HepG2 (cell line): ENCODE measurements around the gene SLC43A3. TPM values are rescaled to one million over a fixed set of nuclear protein-coding genes. Genes with fewer than 3 reads are reported as not detected.

Source experiments
- ATAC-seq: fragments of 200-7000 bp; cut with Tn5 transposase; 3 replicates; pipeline ENCODE4 v1.9.1; 2020; ENCODE audit warnings: mild to moderate bottlenecking, moderate library complexity
- BruUV-seq: library from RNA; stranded (reverse); fragments of 400-500 nt; replicated peaks from 2 replicates; lab custom pipeline; 2021; lab: Mats Ljungman, UMichigan
- CTCF ChIA-PET: fragments of 300-600 bp; formaldehyde crosslinking; extraction: SDS; loops from one replicate; lab custom pipeline; 2021; ENCODE audit warnings: low total read pairs, inconsistent platforms, low intra/inter-chr PET ratio; lab: Yijun Ruan, JAX
- POLR2A ChIA-PET: fragments of 350-600 bp; sonication (Branson Sonifier 250); formaldehyde crosslinking; loops from one replicate; lab custom pipeline; 2020; ENCODE audit warnings: antibody characterized with exemption, inconsistent platforms; lab: Yijun Ruan, JAX
- DNase-seq: peaks from one replicate; pipeline ENCODE4 v3.0.0-alpha.2; 2015; ENCODE audit warnings: low spot score
- FAIRE-seq: peaks from 3 replicates; lab custom pipeline; 2011; peaks lifted over from hg19 to GRCh38; lab: Jason Lieb, UNC
- H2AFZ ChIP-seq: one replicate; pipeline ENCODE4 v1.6.1; 2011; ENCODE audit warnings: low read length, inconsistent platforms
- H3K27ac ChIP-seq: fragments of 300-600 bp; 3 replicates; pipeline ENCODE4 v1.8.0; 2011; ENCODE audit warnings: mixed run types, mild to moderate bottlenecking, mixed read lengths, low read length, inconsistent platforms; ENCODE audit not compliant: insufficient read depth; ENCODE audit errors: extremely low read length
- H3K27me3 ChIP-seq, 2 experiments: fragments of 200-600 bp in 1 of 2; 2 replicates in 1 of 2; 3 replicates in 1 of 2; pipeline versions ENCODE4 v1.6.0 to v1.8.0; 2011; ENCODE audit warnings: low read length in 2 of 2, mild to moderate bottlenecking in 2 of 2, moderate library complexity in 2 of 2, inconsistent platforms in 1 of 2; ENCODE audit not compliant: insufficient read depth in 2 of 2, control insufficient read depth in 1 of 2
- H3K36me3 ChIP-seq, 2 experiments: fragments of 200-600 bp in 1 of 2; replicated peaks in 1 of 2; 2 replicates in 1 of 2; 3 replicates in 1 of 2; pipeline versions ENCODE4 v1.5.1 to v1.8.0; 2011; ENCODE audit warnings: low read length in 2 of 2, inconsistent platforms in 1 of 2; ENCODE audit not compliant: insufficient read depth in 2 of 2, control insufficient read depth in 1 of 2
- H3K4me1 ChIP-seq: 2 replicates; pipeline ENCODE4 v1.5.1; 2012; ENCODE audit warnings: low read length, inconsistent platforms; ENCODE audit not compliant: insufficient read depth
- H3K4me2 ChIP-seq: 2 replicates; pipeline ENCODE4 v1.6.0; 2011; ENCODE audit warnings: low read depth, low read length, inconsistent platforms
- H3K4me3 ChIP-seq, 3 experiments: fragments of 200-600 bp in 1 of 3; sonication (generic), shearing (Covaris generic) in 1 of 3; replicated peaks in 1 of 3; 2 replicates each; pipeline ENCODE4 v1.5.1; 2011 to 2016; ENCODE audit warnings: low read length in 3 of 3, inconsistent platforms in 2 of 3, low read depth in 2 of 3, mild to moderate bottlenecking in 2 of 3, control low read depth in 1 of 3, mixed read lengths in 1 of 3; ENCODE audit not compliant: insufficient read depth in 1 of 3
- H3K79me2 ChIP-seq: one replicate; pipeline ENCODE4 v1.6.1; 2011; ENCODE audit warnings: low read length, inconsistent platforms; ENCODE audit not compliant: insufficient read depth
- H3K9ac ChIP-seq: 2 replicates; pipeline ENCODE4 v1.6.0; 2011; ENCODE audit warnings: mild to moderate bottlenecking, low read depth, low read length, inconsistent platforms; ENCODE audit not compliant: insufficient read depth
- H3K9me3 ChIP-seq: 2 replicates; pipeline ENCODE4 v1.5.1; 2012; ENCODE audit warnings: mild to moderate bottlenecking, low read length
- H4K20me1 ChIP-seq: 2 replicates; pipeline ENCODE4 v1.6.0; 2011; ENCODE audit warnings: inconsistent platforms, mild to moderate bottlenecking, low read length, moderate library complexity; ENCODE audit not compliant: insufficient read depth
- CBX1 ChIP-seq: IDR thresholded peaks from one replicate; pipeline ENCODE4 v1.6.1; 2016; ENCODE audit warnings: antibody characterized with exemption, low read depth
- CBX5 ChIP-seq: sonication (generic); formaldehyde crosslinking; IDR thresholded peaks from 2 replicates; pipeline ENCODE4 v1.4.0; 2020; ENCODE audit warnings: missing genetic modification reagents, borderline replicate concordance
- CHD2 ChIP-seq: IDR thresholded peaks from 2 replicates; pipeline ENCODE4 v1.6.1; 2011; ENCODE audit warnings: low read depth, low read length, improper control_type of control experiment
- EHMT2 ChIP-seq: fragments of 200-600 bp; sonication (generic); IDR thresholded peaks from 2 replicates; pipeline ENCODE4 v1.7.0; 2017; ENCODE audit warnings: antibody characterized with exemption, low read depth, low read length, borderline replicate concordance
- GMEB2 ChIP-seq: IDR thresholded peaks from 2 replicates; pipeline ENCODE4 v1.6.1; 2016; ENCODE audit warnings: missing biosample characterization, missing genetic modification reagents, low read depth
- IRF9 ChIP-seq: sonication (generic); formaldehyde crosslinking; IDR thresholded peaks from 2 replicates; pipeline ENCODE4 v1.8.0; 2022; ENCODE audit warnings: missing genetic modification reagents, mild to moderate bottlenecking, borderline replicate concordance
- KAT7 ChIP-seq: IDR thresholded peaks from 2 replicates; pipeline ENCODE4 v1.6.1; 2018; ENCODE audit warnings: borderline replicate concordance, missing compliant biosample characterization
- KDM5A ChIP-seq: fragments of 200-600 bp; sonication (generic); IDR thresholded peaks from 2 replicates; pipeline ENCODE4 v1.7.0; 2018; ENCODE audit warnings: antibody characterized with exemption, mild to moderate bottlenecking, low read length, borderline replicate concordance
- KLF6 ChIP-seq: IDR thresholded peaks from 2 replicates; pipeline ENCODE4 v1.8.0; 2016; ENCODE audit warnings: missing biosample characterization, missing genetic modification reagents
- MEF2D ChIP-seq: sonication (generic); formaldehyde crosslinking; IDR thresholded peaks from 2 replicates; pipeline ENCODE4 v1.5.1; 2020; ENCODE audit warnings: mild to moderate bottlenecking, missing genetic modification reagents
- MXD1 ChIP-seq: sonication (generic); formaldehyde crosslinking; IDR thresholded peaks from 2 replicates; pipeline ENCODE4 v1.4.0; 2020; ENCODE audit warnings: mild to moderate bottlenecking, missing genetic modification reagents
- SALL2 ChIP-seq: sonication (generic); formaldehyde crosslinking; IDR thresholded peaks from 2 replicates; pipeline ENCODE4 v1.8.1; 2023; ENCODE audit warnings: mild to moderate bottlenecking, missing genetic modification reagents, inconsistent platforms
- TCF12 ChIP-seq, 2 experiments: fragments of 450-650 bp in 1 of 2; sonication (generic) in 1 of 2; formaldehyde crosslinking in 1 of 2; IDR thresholded peaks; 2 replicates each; pipeline versions ENCODE4 v1.6.1 to v1.8.0; 2017 to 2022; ENCODE audit warnings: antibody characterized with exemption in 1 of 2, mild to moderate bottlenecking in 1 of 2, missing genetic modification reagents in 1 of 2, moderate library complexity in 1 of 2
- THAP11 ChIP-seq: IDR thresholded peaks from 2 replicates; pipeline ENCODE4 v1.6.1; 2016; ENCODE audit warnings: missing biosample characterization, missing genetic modification reagents
- TMF1 ChIP-seq: sonication (generic); formaldehyde crosslinking; IDR thresholded peaks from 2 replicates; pipeline ENCODE4 v1.8.1; 2022; ENCODE audit warnings: low read depth, missing genetic modification reagents
- ZFYVE20 ChIP-seq: sonication (generic); formaldehyde crosslinking; IDR thresholded peaks from 2 replicates; pipeline ENCODE4 v1.8.0; 2023; ENCODE audit warnings: low read depth, mild to moderate bottlenecking, moderate library complexity, missing genetic modification reagents, borderline replicate concordance
- ZMYM4 ChIP-seq: sonication (generic); formaldehyde crosslinking; IDR thresholded peaks from 2 replicates; pipeline ENCODE4 v1.8.1; 2023; ENCODE audit warnings: mild to moderate bottlenecking, missing genetic modification reagents
- ZNF609 ChIP-seq: sonication (generic); formaldehyde crosslinking; IDR thresholded peaks from 2 replicates; pipeline ENCODE4 v1.4.0; 2020; ENCODE audit warnings: mild to moderate bottlenecking, missing genetic modification reagents, borderline replicate concordance
- ZNF792 ChIP-seq: IDR thresholded peaks from 2 replicates; pipeline ENCODE4 v1.6.1; 2016
- in situ Hi-C: cut with HindIII; loops from 2 replicates; pipeline ENCODE4 v1.10.0; 2017; ENCODE audit warnings: low pct_unique_long_range_greater_than_20kb; ENCODE audit not compliant: extremely low pct_ligation_motif_present
- intact Hi-C: fragments of 100-400 bp; cut with micrococcal nuclease; formaldehyde crosslinking; loops from one replicate; pipeline ENCODE4 v1.10.0; 2022; ENCODE audit not compliant: unreplicated experiment
- polyA plus RNA-seq, 8 experiments: library from polyadenylated mRNA; depleted of rRNA in 3 of 8; stranded (reverse) in 7 of 8; unstranded in 1 of 8; fragments of >200 nt; fragmentation: Illumina TruSeq in 4 of 8; extraction: Trizol in 4 of 8; gene quantifications; 2 replicates each; pipeline versions ENCODE4 v1.2.1 to v1.2.3, GENCODE V29; 2011 to 2016; ENCODE audit warnings: low read depth in 4 of 8, missing spikeins in 1 of 8, mixed read lengths in 1 of 8; ENCODE audit not compliant: insufficient read depth in 1 of 8
- total RNA-seq, 5 experiments: library from RNA; depleted of rRNA; stranded (reverse); fragments of >200 nt; fragmentation: Illumina TruSeq; extraction: Trizol; gene quantifications; 2 replicates each; pipeline ENCODE4 v1.2.3, GENCODE V29; 2016; ENCODE audit warnings: low read depth in 1 of 5

Gene SLC43A3
- total and polyA plus RNA-seq, 2 of the 13 experiments (the other 11 are each of a cell fraction or from before 2014, with no cell fraction given) = 2.6 TPM; not detected in 1

GRCh38 chr11:57370941-57371340 lies 56.0 kb downstream of the SLC43A3 start:
- ChIA-PET CTCF (no interaction called here), POLR2A (no interaction called here)
- intact Hi-C loops (no loop called here), in situ Hi-C loops (no loop called here)
- Histone ChIP-seq H3K4me1 (no peaks in the 10 kb centered on the region), H2AFZ (no peak overlapping the region), H3K4me2 (no peak overlapping the region), H3K9me3 (no peaks in the 10 kb centered on the region), H4K20me1 (no peaks in the 10 kb centered on the region), H3K4me3 (no peak overlapping the region), H3K36me3 (no peaks in the 10 kb centered on the region), H3K9ac (no peak overlapping the region), H3K79me2 (no peaks in the 10 kb centered on the region), H3K27ac (no peak overlapping the region), H3K27me3 (peaks cover 3 to 21% of the 10 kb centered on the region in 2 experiments)
- FAIRE-seq = no peak
- no peak for DNase-seq
- no TSS peak for BruUV-seq
- ATAC-seq = no peak
- TF ChIP-seq CHD2 (no peak), KDM5A (no peak), KAT7 (CRISPR knock-in tag) (no peak), ZMYM4 (CRISPR knock-in tag) (no peak), MXD1 (CRISPR knock-in tag) (no peak), EHMT2 (no peak), ZNF609 (no peak), CBX1 (no peak), IRF9 (CRISPR knock-in tag) (no peak), TMF1 (CRISPR knock-in tag) (no peak), THAP11 (CRISPR knock-in tag) (no peak), GMEB2 (CRISPR knock-in tag) (no peak), ZNF792 (CRISPR knock-in tag) (no peak), SALL2 (no peak), TCF12 (IDR thresholded peaks at IDR 0.05) (no peak), TCF12 (CRISPR knock-in tag; IDR thresholded peaks at IDR 0.05) (no peak), ZFYVE20 (CRISPR knock-in tag) (no peak), KLF6 (no peak), CBX5 (CRISPR knock-in tag) (no peak), MEF2D (CRISPR knock-in tag) (no peak)
